ENCODE results near the gene ZNF322. TPM values are rescaled to one million over a fixed set of nuclear protein-coding genes. Genes with fewer than 3 reads are reported as not detected.

The ZNF322 gene
- polyA plus RNA-seq, 3 donors, result 2.0 to 5.1 (median 3.6) TPM

DNA sequence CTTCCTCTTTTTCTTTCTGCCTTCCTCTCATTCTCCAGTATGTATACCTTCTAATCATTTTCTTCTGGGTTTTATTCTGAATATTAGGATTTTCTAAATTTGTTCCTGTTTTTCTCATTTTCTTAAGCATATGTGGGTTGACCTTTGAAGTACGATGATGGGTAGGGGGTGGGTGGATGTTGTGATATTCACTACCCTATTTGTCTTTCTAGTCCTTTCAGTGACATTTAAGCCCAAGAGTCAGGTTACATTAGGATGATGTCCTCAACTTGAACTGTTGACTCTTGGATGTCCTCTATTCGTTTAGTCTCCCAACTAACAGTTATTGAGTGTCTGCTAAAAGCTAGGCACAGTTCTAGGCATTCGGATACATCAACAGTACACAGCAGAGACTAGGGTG, 55.5 kb downstream of the ZNF322 start:
- peaks cover 3% of the 10 kb centered on the region for H3K4me1 Mint-ChIP-seq
- peaks cover 8 to 14% of the 10 kb centered on the region in 2 donors for H3K36me3 ChIP-seq (replicated peaks in 1 of 2; ENCODE audit: control insufficient read depth in 1 of 2, insufficient read depth in 2 of 2, low read length in 2 of 2)
- no peaks in the 10 kb centered on the region for H3K9me3 ChIP-seq (replicated peaks in 1 of 2; ENCODE audit: control insufficient read depth in 1 of 2, insufficient read depth in 1 of 2, low read length in 2 of 2)
- H3K27ac ChIP-seq (ENCODE audit: low read depth in 1 of 2, low read length in 2 of 2), result no peak overlapping the region
- H4K20me1 ChIP-seq (ENCODE audit: insufficient read depth, low read length), result no peaks in the 10 kb centered on the region
- H3K9ac ChIP-seq (ENCODE audit: insufficient read depth, low read length, poor library complexity, severe bottlenecking), result no peak overlapping the region
- no peak for DNase-seq
- peaks cover 1 to 4% (median 3%) of the 10 kb centered on the region in 3 donors for H3K27me3 Mint-ChIP-seq (ENCODE audit: low read depth in 3 of 3)
- no peaks in the 10 kb centered on the region for H3K4me1 ChIP-seq (ENCODE audit: control insufficient read depth in 1 of 2, insufficient read depth in 2 of 2, low read length in 2 of 2)
- H3K4me2 ChIP-seq (replicated peaks; ENCODE audit: extremely low read depth, low read length, poor library complexity, severe bottlenecking), result no peak overlapping the region
- WGBS (ENCODE audit: insufficient coverage), result 100% methylated on average over 1 of the region's 3 CpGs
- H3K9me3 Mint-ChIP-seq, result no peaks in the 10 kb centered on the region
- no peaks in the 10 kb centered on the region for H3K79me2 ChIP-seq (ENCODE audit: insufficient read depth, low read length)
- H3K27me3 ChIP-seq (ENCODE audit: control insufficient read depth in 2 of 2, insufficient read depth in 2 of 2, low read length in 2 of 2), result no peaks in the 10 kb centered on the region
- H3K4me3 ChIP-seq (replicated peaks in 1 of 3; ENCODE audit: low read depth in 2 of 3, low read length in 3 of 3), result no peak overlapping the region
- H3K27ac Mint-ChIP-seq, result no peak overlapping the region
- H2AFZ ChIP-seq (ENCODE audit: insufficient read depth, low read depth, low read length, poor library complexity, severe bottlenecking), result no peak overlapping the region
- H3K36me3 Mint-ChIP-seq, result peaks cover 15 to 17% of the 10 kb centered on the region in 2 donors
- TF ChIP-seq, protein P1, sequence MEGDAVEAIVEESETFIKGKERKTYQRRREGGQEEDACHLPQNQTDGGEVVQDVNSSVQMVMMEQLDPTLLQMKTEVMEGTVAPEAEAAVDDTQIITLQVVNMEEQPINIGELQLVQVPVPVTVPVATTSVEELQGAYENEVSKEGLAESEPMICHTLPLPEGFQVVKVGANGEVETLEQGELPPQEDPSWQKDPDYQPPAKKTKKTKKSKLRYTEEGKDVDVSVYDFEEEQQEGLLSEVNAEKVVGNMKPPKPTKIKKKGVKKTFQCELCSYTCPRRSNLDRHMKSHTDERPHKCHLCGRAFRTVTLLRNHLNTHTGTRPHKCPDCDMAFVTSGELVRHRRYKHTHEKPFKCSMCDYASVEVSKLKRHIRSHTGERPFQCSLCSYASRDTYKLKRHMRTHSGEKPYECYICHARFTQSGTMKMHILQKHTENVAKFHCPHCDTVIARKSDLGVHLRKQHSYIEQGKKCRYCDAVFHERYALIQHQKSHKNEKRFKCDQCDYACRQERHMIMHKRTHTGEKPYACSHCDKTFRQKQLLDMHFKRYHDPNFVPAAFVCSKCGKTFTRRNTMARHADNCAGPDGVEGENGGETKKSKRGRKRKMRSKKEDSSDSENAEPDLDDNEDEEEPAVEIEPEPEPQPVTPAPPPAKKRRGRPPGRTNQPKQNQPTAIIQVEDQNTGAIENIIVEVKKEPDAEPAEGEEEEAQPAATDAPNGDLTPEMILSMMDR (IDR thresholded peaks at IDR 0.05), result no peak
- H3K4me3 Mint-ChIP-seq, result no peak overlapping the region
- intact Hi-C loops (cut with micrococcal nuclease), result no loop called here

DNA sequence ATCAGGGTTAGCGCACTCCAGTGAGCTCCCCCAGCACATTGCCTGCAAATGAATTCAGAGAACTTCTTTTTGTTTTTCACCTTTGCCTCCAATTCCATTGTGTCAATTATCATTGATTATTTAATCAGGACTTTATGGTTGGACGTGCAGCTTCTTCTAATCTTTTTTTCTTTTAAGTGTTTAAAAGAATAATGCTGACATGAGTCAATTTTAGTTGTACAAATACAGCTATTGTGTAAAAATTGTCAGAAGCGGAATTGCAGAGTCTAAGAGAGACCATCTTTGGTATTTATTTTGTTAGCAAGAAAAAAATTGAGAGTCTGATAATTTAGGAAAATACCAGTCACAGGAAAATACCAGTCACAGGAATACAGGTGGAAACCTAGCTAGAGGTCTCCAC, 57.3 kb downstream of the ZNF322 start:
- Mint-ChIP-seq H3K27me3 (ENCODE audit: low read depth in 3 of 3) (peaks cover 0 to 4% (median 1%) of the 10 kb centered on the region in 3 donors), H3K4me1 (peaks cover 10% of the 10 kb centered on the region)
- no CpG with 5 or more reads among the region's 3 CpGs for WGBS (ENCODE audit: insufficient coverage)

More for the DNA sequence above, 57.3 kb downstream of the ZNF322 start:
- Mint-ChIP-seq H3K4me3 (no peak overlapping the region), H3K36me3 (peaks cover 27 to 29% of the 10 kb centered on the region in 2 donors), H3K9me3 (no peaks in the 10 kb centered on the region), H3K27ac (no peak overlapping the region)
- Histone ChIP-seq H3K4me3 (replicated peaks in 1 of 3; ENCODE audit: low read depth in 2 of 3, low read length in 3 of 3) (no peak overlapping the region), H3K9ac (ENCODE audit: insufficient read depth, low read length, poor library complexity, severe bottlenecking) (no peak overlapping the region), H3K9me3 (replicated peaks in 1 of 2; ENCODE audit: control insufficient read depth in 1 of 2, insufficient read depth in 1 of 2, low read length in 2 of 2) (no peaks in the 10 kb centered on the region), H4K20me1 (ENCODE audit: insufficient read depth, low read length) (no peaks in the 10 kb centered on the region), H3K4me1 (ENCODE audit: control insufficient read depth in 1 of 2, insufficient read depth in 2 of 2, low read length in 2 of 2) (peaks cover 7 to 12% of the 10 kb centered on the region in 2 donors), H3K27ac (ENCODE audit: low read depth in 1 of 2, low read length in 2 of 2) (no peak overlapping the region), H3K4me2 (replicated peaks; ENCODE audit: extremely low read depth, low read length, poor library complexity, severe bottlenecking) (no peak overlapping the region), H3K36me3 (replicated peaks in 1 of 2; ENCODE audit: control insufficient read depth in 1 of 2, insufficient read depth in 2 of 2, low read length in 2 of 2) (peaks cover 19 to 24% of the 10 kb centered on the region in 2 donors), H3K79me2 (ENCODE audit: insufficient read depth, low read length) (peaks cover 12% of the 10 kb centered on the region), H3K27me3 (ENCODE audit: control insufficient read depth in 2 of 2, insufficient read depth in 2 of 2, low read length in 2 of 2) (no peaks in the 10 kb centered on the region), H2AFZ (ENCODE audit: insufficient read depth, low read depth, low read length, poor library complexity, severe bottlenecking) (no peak overlapping the region)
- intact Hi-C loops (cut with micrococcal nuclease), result no loop called here
- TF ChIP-seq, protein P1 (IDR thresholded peaks at IDR 0.05), result no peak
- DNase-seq, result no peak
